ENCODE data around the gene CKLF.

The CKLF gene

GRCh38 chr16:66541388-66542355, 10.7 kb upstream of the CKLF start:
- no peak for DNase-seq (ENCODE audit: extremely low read depth, low read depth)
- no peak for TF ChIP-seq CTCF (IDR thresholded peaks at IDR 0.05; ENCODE audit: low read depth, low read length)

GRCh38 chr16:66542396-66542795, 10.0 kb upstream of the CKLF start:
- no peak for TF ChIP-seq CTCF (IDR thresholded peaks at IDR 0.05; ENCODE audit: low read depth, low read length)
- DNase-seq (ENCODE audit: extremely low read depth, low read depth): no peak

GRCh38 chr16:66543541-66543940, 8.8 kb upstream of the CKLF start:
- TF ChIP-seq CTCF (IDR thresholded peaks at IDR 0.05; ENCODE audit: low read depth, low read length): no peak
- DNase-seq (ENCODE audit: extremely low read depth, low read depth): no peak

GRCh38 chr16:66544016-66544757, 8.2 kb upstream of the CKLF start:
- no peak for TF ChIP-seq CTCF (IDR thresholded peaks at IDR 0.05; ENCODE audit: low read depth, low read length)
- DNase-seq (ENCODE audit: extremely low read depth, low read depth): no peak

GRCh38 chr16:66547101-66547989, 5.0 kb upstream of the CKLF start:
- TF ChIP-seq CTCF (IDR thresholded peaks at IDR 0.05; ENCODE audit: low read depth, low read length): no peak
- no peak for DNase-seq (ENCODE audit: extremely low read depth, low read depth)

GRCh38 chr16:66548068-66548467, 4.3 kb upstream of the CKLF start:
- no peak for DNase-seq (ENCODE audit: extremely low read depth, low read depth)
- TF ChIP-seq CTCF (IDR thresholded peaks at IDR 0.05; ENCODE audit: low read depth, low read length): no peak
